A549 (cell line): ENCODE measurements around the gene PPP2R5B. TPM values are rescaled to one million over a fixed set of nuclear protein-coding genes. Genes with fewer than 3 reads are reported as not detected.

Source experiments
- ATAC-seq, 2 experiments: fragments of 200-7000 bp in 1 of 2; fragments of >200 bp in 1 of 2; cut with Nextera tagmentation in 1 of 2; cut with Tn5 transposase in 1 of 2; 3 replicates each; pipeline versions ENCODE4 v1.8.0 to v1.9.1; 2018 to 2020; ENCODE audit warnings: mild to moderate bottlenecking in 1 of 2, moderate library complexity in 1 of 2
- CTCF ChIA-PET: fragments of 300-600 bp; sonication (Branson Sonifier 250); formaldehyde crosslinking; extraction: SDS; loops from one replicate; lab custom pipeline; 2021; ENCODE audit warnings: antibody characterized with exemption, inconsistent platforms; lab: Yijun Ruan, JAX
- POLR2A ChIA-PET: fragments of 350-600 bp; formaldehyde crosslinking; extraction: SDS; loops from one replicate; lab custom pipeline; 2021; ENCODE audit warnings: antibody characterized with exemption, inconsistent platforms; lab: Yijun Ruan, JAX
- DNase-seq, 2 experiments: peaks; one replicate each; pipeline versions ENCODE4 v3.0.0 to v3.0.0-alpha.2; 2011 to 2016; ENCODE audit warnings: low read depth in 1 of 2, low spot score in 1 of 2
- FAIRE-seq: peaks from 2 replicates; lab custom pipeline; 2011; peaks lifted over from hg19 to GRCh38; lab: Jason Lieb, UNC
- H3K27ac ChIP-seq, 2 experiments: fragments of >200 bp; sonication (Bioruptor Twin); formaldehyde crosslinking; 3 replicates each; pipeline ENCODE4 v1.5.1; 2016 to 2017
- H3K4me1 ChIP-seq: fragments of >200 bp; sonication (Bioruptor Twin); formaldehyde crosslinking; 3 replicates; pipeline ENCODE4 v1.6.1; 2016
- H3K4me2 ChIP-seq: fragments of >200 bp; sonication (Bioruptor Twin); formaldehyde crosslinking; 3 replicates; pipeline ENCODE4 v1.6.1; 2016
- H3K4me3 ChIP-seq: fragments of >200 bp; sonication (Bioruptor Twin); formaldehyde crosslinking; 3 replicates; pipeline ENCODE4 v1.5.1; 2016
- H3K9me3 ChIP-seq: fragments of >200 bp; sonication (Bioruptor Twin); formaldehyde crosslinking; 3 replicates; pipeline ENCODE4 v1.6.1; 2016
- EHF ChIP-seq: fragments of 250-450 bp; sonication (Bioruptor Pico); IDR thresholded peaks from 2 replicates; pipeline ENCODE4 v1.5.0; 2020; ENCODE audit warnings: mild to moderate bottlenecking
- EP300 ChIP-seq, 2 experiments: fragments of >200 bp; sonication (Bioruptor Twin); formaldehyde crosslinking; IDR thresholded peaks; 2 replicates in 1 of 2; 3 replicates in 1 of 2; pipeline ENCODE4 v1.6.1; 2016 to 2017
- ESRRA ChIP-seq: fragments of 150-350 bp; IDR thresholded peaks from 2 replicates; pipeline ENCODE4 v1.6.1; 2014; ENCODE audit warnings: mild to moderate bottlenecking, low read length, borderline replicate concordance
- FOSB ChIP-seq: fragments of 250-450 bp; sonication (Bioruptor Pico); IDR thresholded peaks from 2 replicates; pipeline ENCODE4 v1.5.0; 2020; ENCODE audit warnings: mild to moderate bottlenecking, moderate library complexity
- FOSL2 ChIP-seq, 2 experiments: fragments of 450-650 bp in 1 of 2; fragments of >200 bp in 1 of 2; sonication (Bioruptor Twin) in 1 of 2; formaldehyde crosslinking; IDR thresholded peaks; 2 replicates each; pipeline versions ENCODE4 v1.5.0 to v1.6.1; 2016 to 2020; ENCODE audit warnings: mild to moderate bottlenecking in 1 of 2, moderate library complexity in 1 of 2
- HOXA7 ChIP-seq: fragments of 250-450 bp; sonication (Bioruptor Pico); IDR thresholded peaks from 2 replicates; pipeline ENCODE4 v1.5.0; 2020; ENCODE audit warnings: mild to moderate bottlenecking, moderate library complexity
- HOXB13 ChIP-seq: fragments of 250-450 bp; sonication (Bioruptor Pico); IDR thresholded peaks from 2 replicates; pipeline ENCODE4 v1.5.0; 2020; ENCODE audit warnings: low read depth, mild to moderate bottlenecking, moderate library complexity
- HOXB5 ChIP-seq: fragments of 250-450 bp; sonication (Bioruptor Pico); IDR thresholded peaks from 2 replicates; pipeline ENCODE4 v1.5.0; 2020; ENCODE audit warnings: mild to moderate bottlenecking, moderate library complexity
- JUN ChIP-seq, 2 experiments: fragments of >200 bp; sonication (Bioruptor Twin); formaldehyde crosslinking; IDR thresholded peaks; 2 replicates in 1 of 2; 3 replicates in 1 of 2; pipeline ENCODE4 v1.6.1; 2016 to 2017
- KDM5A ChIP-seq: fragments of 200-600 bp; sonication (generic); IDR thresholded peaks from 2 replicates; pipeline ENCODE4 v1.6.1; 2016; ENCODE audit warnings: antibody characterized with exemption, mild to moderate bottlenecking
- POLR2A ChIP-seq: IDR thresholded peaks from 2 replicates; pipeline ENCODE4 v1.6.1; 2012; ENCODE audit warnings: mild to moderate bottlenecking, low read length
- POLR2AphosphoS2 ChIP-seq: conservative IDR thresholded peaks from 2 replicates; pipeline ENCODE4 v1.6.1; 2012; ENCODE audit warnings: low read length, improper control_type of control experiment, inconsistent platforms
- RAD21 ChIP-seq, 2 experiments: fragments of >200 bp in 1 of 2; sonication (Bioruptor Twin) in 1 of 2; formaldehyde crosslinking in 1 of 2; IDR thresholded peaks in 1 of 2; conservative IDR thresholded peaks in 1 of 2; 2 replicates in 1 of 2; 3 replicates in 1 of 2; pipeline ENCODE4 v1.6.1; 2012 to 2018; ENCODE audit warnings: inconsistent platforms in 1 of 2
- SMC3 ChIP-seq: fragments of >200 bp; sonication (Bioruptor Twin); formaldehyde crosslinking; IDR thresholded peaks from 3 replicates; pipeline ENCODE4 v1.6.1; 2018; ENCODE audit warnings: inconsistent platforms
- SREBF2 ChIP-seq: fragments of 450-650 bp; IDR thresholded peaks from 2 replicates; pipeline ENCODE4 v1.6.1; 2014; ENCODE audit warnings: mild to moderate bottlenecking, moderate library complexity
- TP53 ChIP-seq: fragments of 250-450 bp; sonication (Bioruptor Pico); IDR thresholded peaks from 2 replicates; pipeline ENCODE4 v1.5.0; 2021; ENCODE audit warnings: mild to moderate bottlenecking, moderate library complexity
- ZNF302 ChIP-seq: fragments of 250-450 bp; sonication (Bioruptor Pico); IDR thresholded peaks from 2 replicates; pipeline ENCODE4 v1.9.0; 2021; ENCODE audit warnings: inconsistent platforms, mild to moderate bottlenecking, moderate library complexity
- WGBS: methylation state at CpG from one replicate; pipeline ENCODE4 v1.1.6; 2017; ENCODE audit errors: missing lambda C conversion rate; 5-methylcytosine and 5-hydroxymethylcytosine counted together
- polyA plus RNA-seq, 4 experiments: library from polyadenylated mRNA; depleted of rRNA in 3 of 4; stranded (reverse); fragments of >200 nt; fragmentation: RNase III in 1 of 4; extraction: RNeasy Plus Mini Kit Qiagen cat#74134 plus additional on column Dnase treatment in 1 of 4; gene quantifications; 2 replicates in 3 of 4; 3 replicates in 1 of 4; pipeline ENCODE4 v1.2.3, GENCODE V29; 2011 to 2017
- TF ChIP-seq, protein P1 (sequence below): fragments of >200 bp; sonication (Bioruptor Twin); formaldehyde crosslinking; IDR thresholded peaks from 3 replicates; pipeline ENCODE4 v1.5.1; 2016
- TF ChIP-seq, protein P2 (sequence below): IDR thresholded peaks from 2 replicates; pipeline ENCODE4 v1.6.1; 2012
- TF ChIP-seq, protein P3 (sequence below): fragments of 200-600 bp; sonication (generic); IDR thresholded peaks from 2 replicates; pipeline ENCODE4 v1.6.1; 2016; ENCODE audit warnings: antibody characterized with exemption, mild to moderate bottlenecking, moderate library complexity

The PPP2R5B gene
- polyA plus RNA-seq, 2 of the 4 experiments (the other 2 are of a cell fraction): 5.7 to 6.9 TPM

DNA sequence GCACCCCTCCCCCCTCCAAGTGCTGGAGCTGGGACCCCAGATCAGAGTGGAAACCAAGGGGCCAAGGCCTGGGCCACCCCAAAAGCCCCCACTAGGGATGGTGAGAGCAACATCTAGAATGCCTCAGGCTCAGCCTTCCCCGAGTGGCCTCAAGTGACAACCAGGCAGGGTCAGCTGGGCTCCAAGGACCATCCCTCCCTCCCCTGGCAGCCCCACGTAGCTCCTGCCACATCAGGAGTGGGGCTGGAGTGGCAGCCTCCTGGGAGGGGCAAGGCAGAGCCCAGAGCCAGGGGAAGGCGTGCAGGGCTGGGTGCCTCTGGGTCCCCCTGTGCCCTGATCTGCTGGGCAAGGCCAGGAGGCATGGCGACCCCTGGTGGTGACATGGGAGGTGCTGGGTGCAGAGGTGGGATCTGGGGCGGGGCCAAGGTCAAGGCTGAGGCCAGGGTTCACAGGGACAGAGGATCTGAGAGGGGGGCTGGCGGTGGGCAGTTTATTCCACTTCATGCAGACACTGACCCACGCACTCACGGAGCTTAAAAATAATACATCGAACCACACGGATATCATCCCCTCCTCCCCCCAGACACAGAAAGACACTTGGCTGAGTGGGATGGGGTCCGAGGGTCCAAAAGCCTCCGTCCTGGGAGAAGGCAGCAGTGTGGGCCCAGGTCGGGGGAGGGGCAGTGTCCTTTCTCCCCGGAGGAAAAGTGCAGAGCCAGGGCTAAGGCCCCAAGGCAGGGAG lies 30.2 kb upstream of the PPP2R5B start:
- 22% methylated on average over 13 of the region's 14 CpGs for WGBS
- CTCF ChIA-PET: interaction anchor here (0.6 to 31.5 kb wide), 36 partner anchors 10 to 523 kb away, joined by 3 to 1607 read pairs (median 4); partner anchors contain the start of genes ARL2, ATG2A, BATF2 and CDC42BPG
- DNase-seq (peak; percentile 83 to 84), ATAC-seq (peak; percentile 63 to 86), FAIRE-seq (peak; percentile 78)
- Histone ChIP-seq H3K4me3 (peak overlapping the region; percentile 49; the same call in 2 of the 3 replicates), H3K4me1 (peaks cover 53% of the 10 kb centered on the region), H3K27ac (peak overlapping the region; percentile 92 to 97), H3K4me2 (peak overlapping the region; percentile 85), H3K9me3 (no peaks in the 10 kb centered on the region)
- TF ChIP-seq RAD21 (conservative IDR thresholded peaks at IDR 0.05 in 1 of 2, IDR thresholded peaks at IDR 0.05 in 1 of 2) (peak; percentile 85 to 89), EP300 (IDR thresholded peaks at IDR 0.05) (no peak), JUN (IDR thresholded peaks at IDR 0.05) (peak; percentile 13 to 21; a peak in 1 of 5 replicates), ESRRA (peak; percentile 89), SMC3 (peak; percentile 95), HOXB13 (CRISPR knock-in tag) (no peak), SREBF2 (no peak), KDM5A (no peak), POLR2A (peak; percentile 29)
- TF ChIP-seq, protein P1, sequence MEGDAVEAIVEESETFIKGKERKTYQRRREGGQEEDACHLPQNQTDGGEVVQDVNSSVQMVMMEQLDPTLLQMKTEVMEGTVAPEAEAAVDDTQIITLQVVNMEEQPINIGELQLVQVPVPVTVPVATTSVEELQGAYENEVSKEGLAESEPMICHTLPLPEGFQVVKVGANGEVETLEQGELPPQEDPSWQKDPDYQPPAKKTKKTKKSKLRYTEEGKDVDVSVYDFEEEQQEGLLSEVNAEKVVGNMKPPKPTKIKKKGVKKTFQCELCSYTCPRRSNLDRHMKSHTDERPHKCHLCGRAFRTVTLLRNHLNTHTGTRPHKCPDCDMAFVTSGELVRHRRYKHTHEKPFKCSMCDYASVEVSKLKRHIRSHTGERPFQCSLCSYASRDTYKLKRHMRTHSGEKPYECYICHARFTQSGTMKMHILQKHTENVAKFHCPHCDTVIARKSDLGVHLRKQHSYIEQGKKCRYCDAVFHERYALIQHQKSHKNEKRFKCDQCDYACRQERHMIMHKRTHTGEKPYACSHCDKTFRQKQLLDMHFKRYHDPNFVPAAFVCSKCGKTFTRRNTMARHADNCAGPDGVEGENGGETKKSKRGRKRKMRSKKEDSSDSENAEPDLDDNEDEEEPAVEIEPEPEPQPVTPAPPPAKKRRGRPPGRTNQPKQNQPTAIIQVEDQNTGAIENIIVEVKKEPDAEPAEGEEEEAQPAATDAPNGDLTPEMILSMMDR: peak; percentile 93
- TF ChIP-seq, protein P2, sequence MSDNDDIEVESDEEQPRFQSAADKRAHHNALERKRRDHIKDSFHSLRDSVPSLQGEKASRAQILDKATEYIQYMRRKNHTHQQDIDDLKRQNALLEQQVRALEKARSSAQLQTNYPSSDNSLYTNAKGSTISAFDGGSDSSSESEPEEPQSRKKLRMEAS: peak; percentile 71
- POLR2A ChIA-PET: interaction anchor here (0.8 to 2.1 kb wide), 4 partner anchors 16 to 46 kb away, joined by 3 to 6 read pairs (median 3); partner anchors contain the start of gene EHD1

DNA sequence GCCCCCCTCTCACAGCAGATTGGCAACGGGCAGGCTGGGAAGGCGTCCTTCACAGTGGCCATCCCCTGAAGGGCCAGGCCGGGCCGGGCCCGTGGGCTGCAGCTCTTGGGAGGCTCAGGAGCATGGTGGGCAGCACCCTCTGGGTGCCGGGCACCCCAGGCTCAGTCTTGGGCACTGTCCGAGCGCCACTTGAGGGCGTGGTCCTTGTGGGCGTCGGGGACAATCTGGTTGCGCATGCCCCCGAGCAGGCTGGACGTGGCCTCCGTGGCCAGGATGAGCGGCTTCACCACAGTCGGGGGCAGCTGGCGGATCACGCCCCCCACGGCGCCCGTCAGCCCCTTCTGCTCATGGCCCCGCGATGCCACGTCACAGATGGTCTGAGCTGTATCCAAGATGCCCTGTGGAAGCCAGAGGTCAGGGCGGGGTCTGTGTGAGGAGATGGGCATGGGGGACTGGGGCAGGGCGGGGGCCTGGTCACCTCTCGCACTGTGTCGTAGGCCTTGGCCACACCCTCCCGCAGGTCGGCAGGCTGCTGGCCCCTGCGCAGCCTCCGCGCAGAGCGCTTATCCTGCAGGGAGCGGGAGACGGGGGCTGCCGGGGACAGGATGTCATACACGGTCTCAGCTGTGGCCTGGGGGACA lies 29.6 kb upstream of the PPP2R5B start:
- POLR2A ChIA-PET: no interaction called here
- Histone ChIP-seq H3K4me3 (no peak overlapping the region), H3K4me1 (peaks cover 47% of the 10 kb centered on the region), H3K4me2 (no peak overlapping the region; the same call in 1 of the 3 replicates), H3K27ac (peak overlapping the region; percentile 92 to 97; a peak in 5 of 6 replicates), H3K9me3 (no peaks in the 10 kb centered on the region)
- FAIRE-seq (no peak), DNase-seq (no peak), ATAC-seq (no peak)
- TF ChIP-seq FOSL2 (IDR thresholded peaks at IDR 0.05) (no peak), FOSL2 (CRISPR knock-in tag; IDR thresholded peaks at IDR 0.05) (no peak), FOSB (CRISPR knock-in tag) (no peak), ZNF302 (CRISPR knock-in tag) (no peak), POLR2AphosphoS2 (no peak), EP300 (IDR thresholded peaks at IDR 0.05) (no peak), EHF (CRISPR knock-in tag) (no peak), KDM5A (no peak), TP53 (no peak), HOXA7 (CRISPR knock-in tag) (no peak), HOXB5 (CRISPR knock-in tag) (no peak)
- TF ChIP-seq, protein P3, sequence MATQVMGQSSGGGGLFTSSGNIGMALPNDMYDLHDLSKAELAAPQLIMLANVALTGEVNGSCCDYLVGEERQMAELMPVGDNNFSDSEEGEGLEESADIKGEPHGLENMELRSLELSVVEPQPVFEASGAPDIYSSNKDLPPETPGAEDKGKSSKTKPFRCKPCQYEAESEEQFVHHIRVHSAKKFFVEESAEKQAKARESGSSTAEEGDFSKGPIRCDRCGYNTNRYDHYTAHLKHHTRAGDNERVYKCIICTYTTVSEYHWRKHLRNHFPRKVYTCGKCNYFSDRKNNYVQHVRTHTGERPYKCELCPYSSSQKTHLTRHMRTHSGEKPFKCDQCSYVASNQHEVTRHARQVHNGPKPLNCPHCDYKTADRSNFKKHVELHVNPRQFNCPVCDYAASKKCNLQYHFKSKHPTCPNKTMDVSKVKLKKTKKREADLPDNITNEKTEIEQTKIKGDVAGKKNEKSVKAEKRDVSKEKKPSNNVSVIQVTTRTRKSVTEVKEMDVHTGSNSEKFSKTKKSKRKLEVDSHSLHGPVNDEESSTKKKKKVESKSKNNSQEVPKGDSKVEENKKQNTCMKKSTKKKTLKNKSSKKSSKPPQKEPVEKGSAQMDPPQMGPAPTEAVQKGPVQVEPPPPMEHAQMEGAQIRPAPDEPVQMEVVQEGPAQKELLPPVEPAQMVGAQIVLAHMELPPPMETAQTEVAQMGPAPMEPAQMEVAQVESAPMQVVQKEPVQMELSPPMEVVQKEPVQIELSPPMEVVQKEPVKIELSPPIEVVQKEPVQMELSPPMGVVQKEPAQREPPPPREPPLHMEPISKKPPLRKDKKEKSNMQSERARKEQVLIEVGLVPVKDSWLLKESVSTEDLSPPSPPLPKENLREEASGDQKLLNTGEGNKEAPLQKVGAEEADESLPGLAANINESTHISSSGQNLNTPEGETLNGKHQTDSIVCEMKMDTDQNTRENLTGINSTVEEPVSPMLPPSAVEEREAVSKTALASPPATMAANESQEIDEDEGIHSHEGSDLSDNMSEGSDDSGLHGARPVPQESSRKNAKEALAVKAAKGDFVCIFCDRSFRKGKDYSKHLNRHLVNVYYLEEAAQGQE: no peak
- CTCF ChIA-PET: interaction anchor here (0.6 to 31.5 kb wide), 21 partner anchors 10 to 203 kb away, joined by 3 to 1607 read pairs (median 4); partner anchors contain the start of genes ATG2A, BATF2, CDC42BPG and EHD1
- WGBS: 94% methylated on average over 16 of the region's 39 CpGs
